Stimulated activated CD8-positive, alpha-beta memory T cell treated with anti-CD3 and anti-CD28 coated beads, Interleukin-15, amount 100 ng/mL, for 48 hours (primary cell): ENCODE measurements around the gene GAB1.

Experiments used
- DNase-seq, 2 donors: peaks; one replicate each; pipeline ENCODE4 v3.0.0-alpha.2; 2020; ENCODE audit warnings: low read depth in 2 of 2

GAB1 gene

DNA sequence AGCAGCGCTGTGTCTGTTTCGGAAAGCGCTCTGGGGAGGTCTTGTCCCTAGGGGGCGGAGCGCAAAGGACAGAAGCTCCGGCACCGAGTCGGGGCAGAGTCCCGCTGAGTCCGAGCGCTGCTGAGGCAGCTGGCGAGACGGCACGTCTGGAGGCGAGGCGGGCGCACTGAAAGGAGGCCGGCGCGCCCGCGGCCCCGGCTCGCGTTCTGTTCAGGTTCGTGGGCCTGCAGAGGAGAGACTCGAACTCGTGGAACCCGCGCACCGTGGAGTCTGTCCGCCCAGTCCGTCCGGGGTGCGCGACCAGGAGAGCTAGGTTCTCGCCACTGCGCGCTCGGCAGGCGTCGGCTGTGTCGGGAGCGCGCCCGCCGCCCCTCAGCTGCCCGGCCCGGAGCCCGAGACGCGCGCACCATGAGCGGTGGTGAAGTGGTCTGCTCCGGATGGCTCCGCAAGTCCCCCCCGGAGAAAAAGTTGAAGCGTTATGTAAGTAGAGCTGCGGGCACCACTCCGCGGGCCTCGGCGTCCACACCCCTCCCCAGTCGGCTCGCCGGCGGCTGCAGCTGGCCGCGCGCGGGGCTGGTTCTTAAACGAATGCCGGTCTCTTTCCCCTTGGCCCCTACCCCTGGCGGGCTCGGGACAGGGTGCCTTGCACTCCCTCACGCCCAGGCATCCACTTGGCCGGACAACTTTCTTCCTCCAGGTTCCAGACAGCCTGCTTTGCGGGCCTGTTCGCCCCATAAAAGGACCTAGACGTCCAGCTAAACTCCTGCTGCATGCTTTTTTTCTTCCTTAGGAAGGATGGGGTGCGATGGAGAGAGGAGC, at the start of gene GAB1:
Gene GAB1 (plus strand): TSS at position 96 of the 819 bp plus-strand sequence. CDS start 313 bp downstream, at position 409.
- DNase-seq = peak in 1 of 2 donors; percentile 24

DNA sequence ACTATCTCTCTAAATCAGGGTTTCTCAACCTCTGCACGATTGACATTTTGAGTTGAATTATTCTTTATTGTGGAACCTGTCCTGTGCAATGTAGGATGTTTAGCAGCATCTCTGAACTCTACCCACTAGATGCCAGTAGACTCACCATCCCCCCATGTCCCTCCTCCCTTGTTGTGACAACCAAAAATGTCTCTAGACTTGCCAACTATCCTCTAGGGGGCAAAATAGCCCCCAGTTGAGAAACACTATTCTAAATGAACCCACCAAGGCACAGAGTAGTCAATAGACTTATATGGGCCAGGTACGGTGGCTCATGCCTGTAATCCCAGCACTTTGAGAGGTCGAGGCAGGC, 49.1 kb upstream of the GAB1 start:
- DNase-seq = no peak

DNA sequence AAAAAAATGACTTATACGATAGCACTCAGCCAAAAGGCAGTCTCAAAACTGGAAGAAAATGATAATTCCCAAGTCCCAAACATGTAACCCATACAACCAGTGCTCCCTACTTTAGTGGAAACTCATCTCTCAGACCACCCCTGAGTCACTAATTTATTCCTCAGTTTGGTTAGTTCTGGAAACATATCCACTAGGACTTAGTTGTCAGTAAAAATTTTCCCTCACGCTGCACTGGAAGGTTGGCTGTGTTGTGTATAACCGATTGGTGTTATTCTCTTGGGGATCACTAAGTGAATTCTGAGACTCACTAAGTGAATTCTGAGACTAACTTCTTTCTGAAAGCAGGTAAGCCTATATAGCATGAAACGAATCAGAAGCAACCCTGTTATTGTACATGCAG, 48.5 kb upstream of the GAB1 start:
- no peak for DNase-seq

GRCh38 chr4:143289370-143289769, 47.3 kb upstream of the GAB1 start:
- no peak for DNase-seq

GRCh38 chr4:143291314-143291713, 45.4 kb upstream of the GAB1 start:
- DNase-seq = no peak

DNA sequence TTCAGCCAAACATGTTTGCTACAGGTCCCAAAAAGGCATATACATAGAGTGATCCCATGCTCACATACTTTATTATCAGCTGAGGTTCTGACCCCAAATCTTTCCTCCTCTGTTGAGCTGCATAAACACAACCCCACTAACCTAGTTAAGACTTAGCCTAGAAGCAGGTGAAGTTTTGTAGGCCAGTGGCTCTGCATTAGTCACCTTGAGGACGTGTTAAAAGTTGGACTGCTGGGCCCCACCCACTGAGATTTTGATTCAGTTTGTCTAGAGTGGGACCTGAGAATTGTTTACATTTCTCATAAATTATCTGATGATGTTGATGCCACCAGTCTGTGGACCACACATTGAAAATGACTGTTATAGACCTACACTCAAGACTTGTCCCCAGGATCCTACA, 43.8 kb upstream of the GAB1 start:
- no peak for DNase-seq

GRCh38 chr4:143294310-143294709, 42.4 kb upstream of the GAB1 start:
- no peak for DNase-seq

- no peak for DNase-seq
Observed at GRCh38 chr4:143294710-143295275, 41.9 kb upstream of the GAB1 start.

- no peak for DNase-seq
Observed at GRCh38 chr4:143296397-143297067, 40.1 kb upstream of the GAB1 start.

- no peak for DNase-seq
Observed at GRCh38 chr4:143300860-143301259, 35.8 kb upstream of the GAB1 start.

DNA sequence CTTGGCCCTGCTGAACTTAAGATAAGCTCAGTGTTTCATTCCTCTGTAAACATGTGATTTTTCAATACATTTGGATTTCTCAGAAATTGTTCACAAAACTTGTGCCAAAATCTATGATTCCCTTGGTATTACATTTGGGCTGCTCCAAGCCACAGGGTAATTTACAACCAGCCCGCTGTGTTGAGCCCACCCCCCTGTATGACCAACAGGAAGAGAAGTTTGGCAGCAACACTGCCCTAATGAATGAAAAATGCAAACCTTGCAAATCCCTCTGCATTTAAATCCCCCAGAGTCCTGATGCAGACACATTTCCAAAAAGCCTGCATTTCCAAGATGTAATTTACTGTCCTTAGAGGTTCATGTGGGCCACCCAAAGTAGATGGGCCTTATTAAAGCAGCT, 34.1 kb upstream of the GAB1 start:
- no peak for DNase-seq

DNA sequence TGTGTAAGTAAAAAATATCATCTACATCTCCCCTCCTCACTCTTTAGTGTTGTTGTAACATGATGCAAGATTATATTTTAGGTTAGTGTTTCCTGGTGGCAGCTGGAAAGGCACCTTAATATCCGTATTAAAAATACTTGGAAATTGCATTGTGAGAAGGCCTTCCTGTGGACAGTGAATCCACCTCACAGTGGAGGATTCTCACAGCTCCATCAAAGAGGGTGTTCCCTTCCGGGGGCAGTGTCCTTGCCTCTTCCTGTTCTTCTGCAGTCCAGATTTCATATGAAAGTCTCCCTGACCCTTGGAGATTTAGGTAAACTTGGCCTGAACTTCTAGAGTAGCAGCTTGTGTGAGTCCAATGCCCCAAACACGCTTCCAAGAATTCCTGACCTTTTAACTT, 29.9 kb upstream of the GAB1 start:
- no peak for DNase-seq

DNA sequence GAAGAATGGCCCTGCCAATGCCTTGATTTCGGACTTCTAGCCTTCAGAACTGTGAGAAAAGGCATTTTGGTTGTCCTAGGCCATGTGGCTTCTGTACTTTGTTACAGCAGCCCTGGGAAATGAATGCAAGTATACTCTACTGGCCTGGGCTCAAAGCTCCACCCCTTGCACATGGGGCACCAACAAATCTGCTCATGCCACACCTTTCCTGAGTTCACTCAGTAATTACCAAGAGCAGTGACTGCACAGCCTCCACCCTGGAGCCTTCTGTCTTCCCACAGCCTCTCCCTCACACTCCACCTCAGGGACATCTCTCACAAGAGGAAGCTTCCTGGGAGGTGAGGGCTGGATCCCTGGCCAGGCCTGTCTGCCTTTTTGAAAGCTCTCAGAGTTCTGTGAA, 29.1 kb upstream of the GAB1 start:
- no peak for DNase-seq

- no peak for DNase-seq
Observed at GRCh38 chr4:143308377-143308776, 28.3 kb upstream of the GAB1 start.

DNA sequence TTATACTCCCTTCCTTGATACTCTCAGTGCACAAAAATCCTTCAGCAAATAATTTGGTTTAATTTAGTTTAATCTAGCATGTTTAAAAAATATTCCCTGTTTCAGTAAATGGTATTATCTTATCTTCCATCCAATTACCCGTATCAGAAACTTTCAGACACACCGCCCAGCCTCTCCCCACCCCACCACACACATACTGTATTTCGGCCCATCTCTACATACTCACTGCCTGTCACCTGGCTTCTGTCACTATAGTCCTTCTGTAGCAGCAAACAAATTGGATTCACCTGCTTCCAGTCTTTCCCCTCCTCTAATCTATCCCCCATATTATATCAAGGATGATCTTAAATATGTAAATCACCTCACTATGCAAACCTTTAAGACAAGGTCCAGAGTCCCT, 24.8 kb upstream of the GAB1 start:
- no peak for DNase-seq

DNA sequence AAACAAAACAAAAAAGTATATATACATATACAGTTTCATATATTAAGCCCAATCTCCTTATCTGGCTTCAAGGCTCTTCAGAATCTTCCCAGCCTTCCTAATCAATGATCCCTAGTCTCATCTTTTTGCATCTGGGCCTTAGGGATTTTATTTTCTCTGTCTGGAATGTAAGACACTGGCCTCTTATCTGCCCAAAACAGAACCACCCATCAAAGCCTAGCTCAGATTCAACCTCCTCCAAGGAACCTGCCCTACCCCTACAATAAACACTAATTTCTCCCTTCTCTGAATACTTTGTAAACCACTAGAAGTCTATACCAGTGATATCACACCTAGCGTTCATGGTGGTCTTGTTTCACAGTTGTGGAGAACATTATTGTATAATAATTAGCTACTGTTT, 23.2 kb upstream of the GAB1 start:
- no peak for DNase-seq

GRCh38 chr4:143313996-143314395, 22.7 kb upstream of the GAB1 start:
- DNase-seq = no peak

- DNase-seq = no peak
Observed at GRCh38 chr4:143320113-143320512, 16.6 kb upstream of the GAB1 start.

DNA sequence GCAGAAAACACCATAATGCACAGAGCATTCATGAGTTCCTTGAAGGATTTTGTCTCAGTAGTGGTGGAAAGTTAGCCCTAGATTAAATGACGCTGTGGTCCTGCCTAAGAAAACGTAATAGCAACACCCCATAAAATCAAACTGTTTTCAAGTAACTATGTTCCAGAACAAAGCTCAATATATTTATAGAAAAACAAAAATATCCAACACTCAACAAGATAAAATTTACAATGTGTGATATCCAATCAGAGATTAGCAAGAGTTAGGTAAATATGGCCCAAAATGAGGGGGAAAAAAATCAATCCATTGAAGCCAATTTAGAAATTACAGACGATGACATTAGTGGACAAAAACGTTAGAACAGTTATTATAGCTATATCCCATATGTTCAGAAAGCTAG, 9.9 kb upstream of the GAB1 start:
- no peak for DNase-seq

- DNase-seq = no peak
Observed at GRCh38 chr4:143329985-143330384, 6.7 kb upstream of the GAB1 start.

GRCh38 chr4:143335979-143336780, 496 bp upstream of the GAB1 start:
- peak in 1 of 2 donors; percentile 10 for DNase-seq

DNA sequence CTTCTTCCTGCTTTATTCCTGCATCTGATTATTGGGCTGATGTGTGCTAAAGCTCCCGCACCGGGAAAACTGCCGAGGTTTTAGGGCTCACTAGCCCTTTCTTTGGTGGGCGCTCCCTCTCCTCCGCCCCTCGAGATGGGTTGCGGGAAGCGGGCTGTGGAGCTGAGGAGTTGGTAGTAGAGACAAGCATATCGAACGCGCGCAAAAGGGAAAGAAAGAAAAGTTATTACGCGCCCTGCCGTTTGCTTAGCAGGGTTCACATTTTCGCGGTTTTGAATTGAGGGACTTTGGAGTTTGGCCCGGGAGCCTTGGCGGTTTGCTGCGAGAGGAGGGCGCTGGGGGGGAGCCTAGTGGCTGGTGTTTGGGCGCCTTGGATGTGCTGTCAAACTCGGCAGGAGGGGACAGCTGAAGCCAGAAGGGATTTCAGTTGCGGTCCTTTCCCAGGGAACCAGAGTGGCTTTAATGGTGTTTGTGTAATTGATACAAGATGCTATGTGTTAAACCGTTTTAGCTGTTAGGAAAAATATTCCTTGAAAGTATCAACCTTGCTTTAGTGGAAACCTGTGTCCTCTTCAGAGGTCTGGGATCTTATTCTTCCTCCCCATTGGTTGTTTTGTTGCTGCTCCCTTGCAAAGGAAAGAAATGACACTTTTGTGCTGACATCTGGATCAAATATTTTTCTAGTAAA, 1.1 kb downstream of the GAB1 start:
- DNase-seq = no peak
